Upper lobe of left lung (tissue), 6 donors: Measurements from ENCODE around the gene RHPN2. TPM values are rescaled to one million over a fixed set of nuclear protein-coding genes. Genes with fewer than 3 reads are reported as not detected.

ENCODE experiments used
- ATAC-seq, 2 donors: fragments of 200-7000 bp; cut with Tn5 transposase; one replicate each; pipeline ENCODE4 v1.9.1; 2022; ENCODE audit warnings: mild to moderate bottlenecking in 2 of 2, moderate library complexity in 2 of 2; ENCODE audit not compliant: low FRiP score in 2 of 2
- DNase-seq, 2 donors: peaks; one replicate each; pipeline ENCODE4 v3.0.0-alpha.2; 2019 to 2020
- H3K27ac ChIP-seq, 4 donors: fragments of 200-600 bp; sonication (generic); one replicate each; pipeline ENCODE4 v1.5.1; 2016 to 2019
- H3K27me3 ChIP-seq, 4 donors: fragments of 200-600 bp; sonication (generic); one replicate each; pipeline ENCODE4 v1.5.1; 2017 to 2019
- H3K36me3 ChIP-seq, 4 donors: fragments of 200-600 bp; sonication (generic); one replicate each; pipeline ENCODE4 v1.5.1; 2016 to 2019
- H3K4me1 ChIP-seq, 4 donors: fragments of 200-600 bp; sonication (generic); one replicate each; pipeline ENCODE4 v1.5.1; 2018 to 2019
- H3K4me3 ChIP-seq, 4 donors: fragments of 200-600 bp; sonication (generic); one replicate each; pipeline ENCODE4 v1.5.1; 2017 to 2019; ENCODE audit warnings: mild to moderate bottlenecking in 2 of 4, moderate library complexity in 1 of 4
- H3K9me3 ChIP-seq, 4 donors: fragments of 200-600 bp; sonication (generic); one replicate each; pipeline ENCODE4 v1.5.1; 2018 to 2019
- EP300 ChIP-seq, 4 donors: sonication (generic); formaldehyde crosslinking; IDR thresholded peaks; one replicate each; pipeline ENCODE4 v1.5.1; 2017; ENCODE audit warnings: antibody characterized with exemption in 4 of 4, control low read depth in 2 of 4
- POLR2A ChIP-seq, 4 donors: fragments of 450-650 bp; IDR thresholded peaks; one replicate each; pipeline ENCODE4 v1.5.1; 2016 to 2017; ENCODE audit warnings: antibody characterized with exemption in 4 of 4, mild to moderate bottlenecking in 2 of 4
- POLR2AphosphoS5 ChIP-seq, 2 donors: sonication (generic); formaldehyde crosslinking; IDR thresholded peaks; one replicate each; pipeline ENCODE4 v1.5.1; 2017; ENCODE audit warnings: antibody characterized with exemption in 2 of 2
- WGBS, 2 donors: methylation state at CpG; one replicate each; pipeline ENCODE4 v1.1.5; 2017 to 2018; 5-methylcytosine and 5-hydroxymethylcytosine counted together
- total RNA-seq, 6 donors: library from RNA; depleted of rRNA in 4 of 6; stranded (reverse); fragments of >200 nt in 4 of 6; gene quantifications; one replicate each; pipeline versions ENCODE4 v1.1.0 to v1.2.1, GENCODE V29; 2016 to 2021
- TF ChIP-seq, protein P1 (sequence below), 6 experiments: fragments of 450-650 bp in 4 of 6; fragments of 200-600 bp in 2 of 6; sonication (generic) in 2 of 6; IDR thresholded peaks; one replicate each; pipeline ENCODE4 v1.5.1; 2016 to 2019; ENCODE audit warnings: antibody characterized with exemption in 6 of 6
- donor health status: DM: no; HTN: no; CAD: no; lungs with moderate emphysema.
- donor health status: DM: no; HTN: yes; CAD: no; lungs with severe emphysema.

The RHPN2 gene
- total RNA-seq, 6 donors from 2014 or later = 5.6 to 33.5 (median 13.1) TPM

DNA sequence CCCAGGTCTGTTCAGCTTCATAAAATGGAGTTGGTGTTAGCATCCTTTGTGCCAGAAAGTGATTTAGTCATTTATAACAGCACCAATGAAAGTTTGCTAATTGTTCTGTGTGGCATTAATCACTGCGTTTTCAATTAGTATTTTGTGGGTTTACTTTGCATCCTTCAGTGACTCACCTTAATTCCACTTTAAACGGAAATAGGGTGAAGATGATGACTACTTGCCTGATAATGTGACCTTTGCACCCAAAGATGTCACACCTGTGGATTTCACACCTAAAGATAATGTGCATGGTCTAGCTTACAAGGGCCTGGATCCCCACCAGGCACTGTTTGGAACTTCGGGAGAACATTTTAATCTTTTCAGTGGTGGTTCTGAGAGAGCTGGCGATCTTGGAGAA lies 31.3 kb upstream of the RHPN2 start:
- Histone ChIP-seq H3K27ac (no peak overlapping the region), H3K36me3 (peaks cover 40 to 97% (median 61%) of the 10 kb centered on the region in 4 donors), H3K4me1 (no peaks in the 10 kb centered on the region), H3K27me3 (no peaks in the 10 kb centered on the region), H3K9me3 (no peaks in the 10 kb centered on the region), H3K4me3 (no peak overlapping the region)
- WGBS, 2 donors = 86 to 92% methylated on average over 4 of the region's 4 CpGs
- ATAC-seq (no peak), DNase-seq (no peak)
- no peak for TF ChIP-seq POLR2A (IDR thresholded peaks at IDR 0.05)
- no peak for TF ChIP-seq POLR2AphosphoS5 (IDR thresholded peaks at IDR 0.05)
- TF ChIP-seq, protein P1, sequence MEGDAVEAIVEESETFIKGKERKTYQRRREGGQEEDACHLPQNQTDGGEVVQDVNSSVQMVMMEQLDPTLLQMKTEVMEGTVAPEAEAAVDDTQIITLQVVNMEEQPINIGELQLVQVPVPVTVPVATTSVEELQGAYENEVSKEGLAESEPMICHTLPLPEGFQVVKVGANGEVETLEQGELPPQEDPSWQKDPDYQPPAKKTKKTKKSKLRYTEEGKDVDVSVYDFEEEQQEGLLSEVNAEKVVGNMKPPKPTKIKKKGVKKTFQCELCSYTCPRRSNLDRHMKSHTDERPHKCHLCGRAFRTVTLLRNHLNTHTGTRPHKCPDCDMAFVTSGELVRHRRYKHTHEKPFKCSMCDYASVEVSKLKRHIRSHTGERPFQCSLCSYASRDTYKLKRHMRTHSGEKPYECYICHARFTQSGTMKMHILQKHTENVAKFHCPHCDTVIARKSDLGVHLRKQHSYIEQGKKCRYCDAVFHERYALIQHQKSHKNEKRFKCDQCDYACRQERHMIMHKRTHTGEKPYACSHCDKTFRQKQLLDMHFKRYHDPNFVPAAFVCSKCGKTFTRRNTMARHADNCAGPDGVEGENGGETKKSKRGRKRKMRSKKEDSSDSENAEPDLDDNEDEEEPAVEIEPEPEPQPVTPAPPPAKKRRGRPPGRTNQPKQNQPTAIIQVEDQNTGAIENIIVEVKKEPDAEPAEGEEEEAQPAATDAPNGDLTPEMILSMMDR (IDR thresholded peaks at IDR 0.05) = no peak
- no peak for TF ChIP-seq EP300 (IDR thresholded peaks at IDR 0.05)

DNA sequence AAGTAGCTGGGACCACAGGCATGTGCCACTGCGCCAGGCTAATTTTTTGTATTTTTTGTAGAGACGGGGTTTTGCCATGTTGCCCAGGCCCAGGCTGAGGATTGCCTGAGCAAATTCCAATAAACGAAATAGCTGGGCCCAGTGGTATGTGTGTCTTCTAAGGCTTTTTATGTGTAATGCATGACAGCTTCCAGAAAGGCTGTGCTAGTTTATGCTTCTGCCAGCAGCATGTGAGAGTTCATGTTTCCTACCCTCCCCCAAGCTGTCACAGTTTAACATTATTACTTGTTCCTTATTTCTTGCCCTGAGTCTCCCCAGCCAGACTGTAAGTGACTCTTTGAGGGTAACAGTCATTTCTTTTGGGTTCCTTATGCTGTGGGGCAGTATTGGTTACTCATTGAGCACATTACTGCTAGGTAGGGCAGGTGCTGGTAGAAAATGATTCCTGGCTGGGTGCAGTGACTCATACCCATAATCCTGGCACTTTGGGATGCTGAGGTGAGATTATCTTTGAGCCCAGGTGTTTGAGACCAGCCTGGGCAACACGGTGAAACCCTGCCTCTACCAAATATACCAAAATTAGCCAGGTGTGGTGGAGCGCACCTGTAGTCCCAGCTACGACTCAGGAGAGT lies 29.9 kb upstream of the RHPN2 start:
- Histone ChIP-seq H3K36me3 (peaks cover 48 to 97% (median 68%) of the 10 kb centered on the region in 4 donors), H3K9me3 (no peaks in the 10 kb centered on the region), H3K4me3 (no peak overlapping the region), H3K4me1 (no peaks in the 10 kb centered on the region), H3K27ac (no peak overlapping the region), H3K27me3 (no peaks in the 10 kb centered on the region)
- TF ChIP-seq POLR2AphosphoS5 (IDR thresholded peaks at IDR 0.05) (no peak), POLR2A (IDR thresholded peaks at IDR 0.05) (no peak), EP300 (IDR thresholded peaks at IDR 0.05) (no peak)
- TF ChIP-seq, protein P1 (IDR thresholded peaks at IDR 0.05) = no peak
- DNase-seq (no peak), ATAC-seq (no peak)
- 94% methylated on average over 6 of the region's 6 CpGs for WGBS, 2 donors

DNA sequence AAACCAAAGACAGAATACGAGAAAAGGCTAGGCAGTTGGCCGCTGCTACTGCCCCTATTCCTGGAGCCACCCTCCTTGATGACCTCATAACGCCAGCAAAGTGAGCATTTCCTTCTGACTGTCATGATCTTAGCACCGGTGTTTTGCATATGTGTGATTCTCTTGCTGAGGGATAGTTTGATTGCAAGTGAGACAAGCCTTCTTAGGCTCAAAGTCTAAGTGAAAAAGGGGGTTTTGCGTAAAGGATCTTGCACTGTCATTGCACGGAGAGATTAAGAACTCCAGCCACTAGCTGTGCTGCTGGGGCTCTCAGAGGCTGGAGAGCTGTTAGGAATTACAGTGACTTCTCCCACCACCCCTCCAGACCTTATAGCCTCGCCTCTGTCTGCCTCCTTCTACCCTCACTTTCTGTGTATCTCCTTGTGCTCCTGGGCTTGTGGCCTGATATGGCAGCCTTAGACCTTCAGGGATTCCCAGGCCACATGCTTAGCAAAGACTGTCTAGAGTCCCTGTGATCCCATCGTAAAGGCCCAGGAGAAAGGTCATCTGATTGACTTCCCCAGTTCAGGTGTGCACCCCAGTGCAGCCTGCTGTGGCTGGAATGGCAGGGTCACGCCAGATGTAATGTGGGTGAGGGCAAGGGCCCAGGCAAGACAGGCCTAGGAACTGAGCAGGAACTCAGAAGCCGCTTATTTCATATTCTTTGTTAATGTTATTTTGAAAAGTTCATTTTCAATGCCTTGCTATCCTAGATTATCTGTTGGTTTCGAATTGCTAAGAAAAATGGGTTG lies 28.9 kb upstream of the RHPN2 start:
- H3K27ac ChIP-seq = no peak overlapping the region

DNA sequence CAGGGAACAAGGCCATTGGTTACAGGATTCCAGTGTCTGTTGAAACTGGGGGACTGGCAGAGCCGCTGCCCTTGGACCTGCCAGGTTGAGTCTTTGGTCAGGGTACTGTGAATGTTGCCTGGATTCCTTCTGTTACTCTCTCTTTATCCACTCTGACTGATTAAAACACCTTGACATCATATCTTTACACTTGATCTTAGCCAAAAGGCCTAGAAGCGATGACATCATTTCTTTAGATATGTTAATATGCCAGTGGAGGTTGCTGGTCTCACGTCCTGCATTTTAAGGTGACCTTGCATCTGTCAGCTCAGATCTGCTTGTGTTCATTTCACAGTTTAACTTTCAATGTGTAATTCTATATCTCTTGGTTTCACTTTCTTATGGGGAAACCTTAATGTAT lies 25.5 kb upstream of the RHPN2 start:
- Histone ChIP-seq H3K27ac (no peak overlapping the region), H3K4me3 (no peak overlapping the region), H3K9me3 (no peaks in the 10 kb centered on the region), H3K36me3 (peaks cover 27 to 74% (median 54%) of the 10 kb centered on the region in 4 donors), H3K27me3 (no peaks in the 10 kb centered on the region), H3K4me1 (no peaks in the 10 kb centered on the region)
- 89 to 91% methylated on average over 3 of the region's 3 CpGs for WGBS, 2 donors
- ATAC-seq (no peak), DNase-seq (no peak)
- no peak for TF ChIP-seq POLR2AphosphoS5 (IDR thresholded peaks at IDR 0.05)
- no peak for TF ChIP-seq POLR2A (IDR thresholded peaks at IDR 0.05)
- TF ChIP-seq EP300 (IDR thresholded peaks at IDR 0.05) = no peak
- TF ChIP-seq, protein P1 (IDR thresholded peaks at IDR 0.05) = no peak

More for the DNA sequence above, 28.9 kb upstream of the RHPN2 start:
- Histone ChIP-seq H3K27me3 (no peaks in the 10 kb centered on the region), H3K9me3 (no peaks in the 10 kb centered on the region), H3K4me1 (no peaks in the 10 kb centered on the region), H3K36me3 (peaks cover 51 to 98% (median 76%) of the 10 kb centered on the region in 4 donors), H3K4me3 (no peak overlapping the region)
- ATAC-seq = no peak
- DNase-seq = no peak
- 93 to 97% methylated on average over 11 of the region's 11 CpGs for WGBS, 2 donors
- no peak for TF ChIP-seq EP300 (IDR thresholded peaks at IDR 0.05)
- TF ChIP-seq POLR2A (IDR thresholded peaks at IDR 0.05) = no peak
- no peak for TF ChIP-seq POLR2AphosphoS5 (IDR thresholded peaks at IDR 0.05)
- TF ChIP-seq, protein P1 (IDR thresholded peaks at IDR 0.05) = no peak
